GM23338 (cell line): Measurements from ENCODE around the gene LRTM2.

Source experiments
- CREB1 ChIP-seq: fragments of 250-450 bp; sonication (Bioruptor Pico); IDR thresholded peaks from 2 replicates; pipeline ENCODE4 v1.5.0; 2020; ENCODE audit warnings: low read depth, mild to moderate bottlenecking, moderate library complexity
- ETS1 ChIP-seq: IDR thresholded peaks from 2 replicates; pipeline ENCODE4 v1.6.1; 2016; ENCODE audit warnings: antibody characterized with exemption
- EZH2 ChIP-seq: fragments of 200-600 bp; sonication (generic); IDR thresholded peaks from one replicate; pipeline ENCODE4 v1.8.0; 2017; ENCODE audit warnings: antibody characterized with exemption, mild to moderate bottlenecking, low read depth; ENCODE audit not compliant: unreplicated experiment
- EZH2phosphoT487 ChIP-seq: fragments of 200-600 bp; sonication (generic); IDR thresholded peaks from one replicate; pipeline ENCODE4 v1.8.1; 2018; ENCODE audit warnings: antibody characterized with exemption; ENCODE audit not compliant: unreplicated experiment
- JUNB ChIP-seq: IDR thresholded peaks from one replicate; pipeline ENCODE4 v1.6.1; 2016; ENCODE audit warnings: antibody characterized with exemption; ENCODE audit not compliant: unreplicated experiment
- POLR2AphosphoS5 ChIP-seq: IDR thresholded peaks from 2 replicates; pipeline ENCODE4 v1.6.1; 2016; ENCODE audit warnings: antibody characterized with exemption, low read depth
- ZNF114 ChIP-seq: fragments of 250-450 bp; sonication (Bioruptor Pico); IDR thresholded peaks from 2 replicates; pipeline ENCODE4 v1.5.0; 2020; ENCODE audit warnings: mild to moderate bottlenecking, moderate library complexity
- ZNF331 ChIP-seq: fragments of 250-450 bp; sonication (Bioruptor Pico); IDR thresholded peaks from 2 replicates; pipeline ENCODE4 v1.5.0; 2020; ENCODE audit warnings: low read depth, mild to moderate bottlenecking, moderate library complexity
- TF ChIP-seq, protein P1 (sequence below), 2 experiments: fragments of 200-600 bp in 1 of 2; sonication (generic) in 1 of 2; conservative IDR thresholded peaks; 2 replicates each; pipeline versions ENCODE4 v1.5.1 to v1.6.1; 2016 to 2017; ENCODE audit warnings: antibody characterized with exemption in 2 of 2, low read depth in 2 of 2, mild to moderate bottlenecking in 2 of 2, moderate library complexity in 1 of 2
- TF ChIP-seq, protein P2 (sequence below): IDR thresholded peaks from one replicate; pipeline ENCODE4 v1.6.1; 2018; ENCODE audit warnings: antibody characterized with exemption; ENCODE audit not compliant: unreplicated experiment
- TF ChIP-seq, protein P3 (sequence below): fragments of 250-450 bp; sonication (Bioruptor Pico); IDR thresholded peaks from 2 replicates; pipeline ENCODE4 v1.5.0; 2020; ENCODE audit warnings: mild to moderate bottlenecking, moderate library complexity

DNA sequence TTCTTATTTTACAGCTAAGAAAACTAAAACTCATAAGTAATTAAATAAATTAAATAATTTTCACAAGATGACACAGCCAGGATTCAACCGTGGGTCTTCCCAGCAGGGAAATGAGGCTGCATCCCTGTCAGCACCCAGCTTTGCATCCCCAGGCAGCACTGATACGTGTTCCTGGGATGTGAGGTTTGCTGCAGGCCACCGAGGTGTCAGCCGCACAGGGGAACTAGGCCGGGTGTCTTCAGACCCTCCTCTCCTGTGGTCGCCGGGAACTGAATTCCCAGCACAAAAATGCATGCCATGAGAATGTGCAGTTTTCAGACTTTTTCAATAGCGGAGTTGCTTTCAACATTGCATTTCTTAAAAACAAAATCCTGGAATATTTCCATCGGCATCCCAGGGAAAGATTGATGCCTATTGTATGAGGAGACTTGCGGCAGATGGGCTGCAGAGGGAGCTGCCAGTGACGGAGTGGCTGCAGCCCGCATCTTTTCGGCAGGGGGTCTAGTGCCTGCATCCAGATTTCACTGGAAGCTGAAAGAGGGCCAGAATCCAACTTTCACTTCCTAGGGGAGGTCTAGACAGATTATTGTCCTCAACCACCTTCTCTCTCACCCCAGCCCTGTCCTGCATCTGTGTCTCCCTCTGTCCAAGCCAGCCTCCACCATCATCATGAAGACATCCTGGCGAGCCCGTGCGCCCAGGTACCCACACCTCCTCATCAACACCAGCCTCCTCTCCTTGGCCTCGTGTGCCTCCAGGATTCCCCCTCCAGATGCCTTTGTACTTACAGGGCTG is 12.6 kb downstream of the LRTM2 start:
- TF ChIP-seq, protein P1, sequence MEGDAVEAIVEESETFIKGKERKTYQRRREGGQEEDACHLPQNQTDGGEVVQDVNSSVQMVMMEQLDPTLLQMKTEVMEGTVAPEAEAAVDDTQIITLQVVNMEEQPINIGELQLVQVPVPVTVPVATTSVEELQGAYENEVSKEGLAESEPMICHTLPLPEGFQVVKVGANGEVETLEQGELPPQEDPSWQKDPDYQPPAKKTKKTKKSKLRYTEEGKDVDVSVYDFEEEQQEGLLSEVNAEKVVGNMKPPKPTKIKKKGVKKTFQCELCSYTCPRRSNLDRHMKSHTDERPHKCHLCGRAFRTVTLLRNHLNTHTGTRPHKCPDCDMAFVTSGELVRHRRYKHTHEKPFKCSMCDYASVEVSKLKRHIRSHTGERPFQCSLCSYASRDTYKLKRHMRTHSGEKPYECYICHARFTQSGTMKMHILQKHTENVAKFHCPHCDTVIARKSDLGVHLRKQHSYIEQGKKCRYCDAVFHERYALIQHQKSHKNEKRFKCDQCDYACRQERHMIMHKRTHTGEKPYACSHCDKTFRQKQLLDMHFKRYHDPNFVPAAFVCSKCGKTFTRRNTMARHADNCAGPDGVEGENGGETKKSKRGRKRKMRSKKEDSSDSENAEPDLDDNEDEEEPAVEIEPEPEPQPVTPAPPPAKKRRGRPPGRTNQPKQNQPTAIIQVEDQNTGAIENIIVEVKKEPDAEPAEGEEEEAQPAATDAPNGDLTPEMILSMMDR (conservative IDR thresholded peaks at IDR 0.05; ENCODE audit: low read depth in 2 of 2): peak in 1 of 2 experiments; percentile 16; a peak in 1 of 4 replicates
- TF ChIP-seq POLR2AphosphoS5 (no peak), EZH2phosphoT487 (no peak), EZH2 (no peak), JUNB (no peak), ETS1 (no peak), ZNF331 (CRISPR knock-in tag) (no peak), CREB1 (CRISPR knock-in tag) (no peak), ZNF114 (no peak)
- TF ChIP-seq, protein P2, sequence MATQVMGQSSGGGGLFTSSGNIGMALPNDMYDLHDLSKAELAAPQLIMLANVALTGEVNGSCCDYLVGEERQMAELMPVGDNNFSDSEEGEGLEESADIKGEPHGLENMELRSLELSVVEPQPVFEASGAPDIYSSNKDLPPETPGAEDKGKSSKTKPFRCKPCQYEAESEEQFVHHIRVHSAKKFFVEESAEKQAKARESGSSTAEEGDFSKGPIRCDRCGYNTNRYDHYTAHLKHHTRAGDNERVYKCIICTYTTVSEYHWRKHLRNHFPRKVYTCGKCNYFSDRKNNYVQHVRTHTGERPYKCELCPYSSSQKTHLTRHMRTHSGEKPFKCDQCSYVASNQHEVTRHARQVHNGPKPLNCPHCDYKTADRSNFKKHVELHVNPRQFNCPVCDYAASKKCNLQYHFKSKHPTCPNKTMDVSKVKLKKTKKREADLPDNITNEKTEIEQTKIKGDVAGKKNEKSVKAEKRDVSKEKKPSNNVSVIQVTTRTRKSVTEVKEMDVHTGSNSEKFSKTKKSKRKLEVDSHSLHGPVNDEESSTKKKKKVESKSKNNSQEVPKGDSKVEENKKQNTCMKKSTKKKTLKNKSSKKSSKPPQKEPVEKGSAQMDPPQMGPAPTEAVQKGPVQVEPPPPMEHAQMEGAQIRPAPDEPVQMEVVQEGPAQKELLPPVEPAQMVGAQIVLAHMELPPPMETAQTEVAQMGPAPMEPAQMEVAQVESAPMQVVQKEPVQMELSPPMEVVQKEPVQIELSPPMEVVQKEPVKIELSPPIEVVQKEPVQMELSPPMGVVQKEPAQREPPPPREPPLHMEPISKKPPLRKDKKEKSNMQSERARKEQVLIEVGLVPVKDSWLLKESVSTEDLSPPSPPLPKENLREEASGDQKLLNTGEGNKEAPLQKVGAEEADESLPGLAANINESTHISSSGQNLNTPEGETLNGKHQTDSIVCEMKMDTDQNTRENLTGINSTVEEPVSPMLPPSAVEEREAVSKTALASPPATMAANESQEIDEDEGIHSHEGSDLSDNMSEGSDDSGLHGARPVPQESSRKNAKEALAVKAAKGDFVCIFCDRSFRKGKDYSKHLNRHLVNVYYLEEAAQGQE: no peak
- TF ChIP-seq, protein P3, sequence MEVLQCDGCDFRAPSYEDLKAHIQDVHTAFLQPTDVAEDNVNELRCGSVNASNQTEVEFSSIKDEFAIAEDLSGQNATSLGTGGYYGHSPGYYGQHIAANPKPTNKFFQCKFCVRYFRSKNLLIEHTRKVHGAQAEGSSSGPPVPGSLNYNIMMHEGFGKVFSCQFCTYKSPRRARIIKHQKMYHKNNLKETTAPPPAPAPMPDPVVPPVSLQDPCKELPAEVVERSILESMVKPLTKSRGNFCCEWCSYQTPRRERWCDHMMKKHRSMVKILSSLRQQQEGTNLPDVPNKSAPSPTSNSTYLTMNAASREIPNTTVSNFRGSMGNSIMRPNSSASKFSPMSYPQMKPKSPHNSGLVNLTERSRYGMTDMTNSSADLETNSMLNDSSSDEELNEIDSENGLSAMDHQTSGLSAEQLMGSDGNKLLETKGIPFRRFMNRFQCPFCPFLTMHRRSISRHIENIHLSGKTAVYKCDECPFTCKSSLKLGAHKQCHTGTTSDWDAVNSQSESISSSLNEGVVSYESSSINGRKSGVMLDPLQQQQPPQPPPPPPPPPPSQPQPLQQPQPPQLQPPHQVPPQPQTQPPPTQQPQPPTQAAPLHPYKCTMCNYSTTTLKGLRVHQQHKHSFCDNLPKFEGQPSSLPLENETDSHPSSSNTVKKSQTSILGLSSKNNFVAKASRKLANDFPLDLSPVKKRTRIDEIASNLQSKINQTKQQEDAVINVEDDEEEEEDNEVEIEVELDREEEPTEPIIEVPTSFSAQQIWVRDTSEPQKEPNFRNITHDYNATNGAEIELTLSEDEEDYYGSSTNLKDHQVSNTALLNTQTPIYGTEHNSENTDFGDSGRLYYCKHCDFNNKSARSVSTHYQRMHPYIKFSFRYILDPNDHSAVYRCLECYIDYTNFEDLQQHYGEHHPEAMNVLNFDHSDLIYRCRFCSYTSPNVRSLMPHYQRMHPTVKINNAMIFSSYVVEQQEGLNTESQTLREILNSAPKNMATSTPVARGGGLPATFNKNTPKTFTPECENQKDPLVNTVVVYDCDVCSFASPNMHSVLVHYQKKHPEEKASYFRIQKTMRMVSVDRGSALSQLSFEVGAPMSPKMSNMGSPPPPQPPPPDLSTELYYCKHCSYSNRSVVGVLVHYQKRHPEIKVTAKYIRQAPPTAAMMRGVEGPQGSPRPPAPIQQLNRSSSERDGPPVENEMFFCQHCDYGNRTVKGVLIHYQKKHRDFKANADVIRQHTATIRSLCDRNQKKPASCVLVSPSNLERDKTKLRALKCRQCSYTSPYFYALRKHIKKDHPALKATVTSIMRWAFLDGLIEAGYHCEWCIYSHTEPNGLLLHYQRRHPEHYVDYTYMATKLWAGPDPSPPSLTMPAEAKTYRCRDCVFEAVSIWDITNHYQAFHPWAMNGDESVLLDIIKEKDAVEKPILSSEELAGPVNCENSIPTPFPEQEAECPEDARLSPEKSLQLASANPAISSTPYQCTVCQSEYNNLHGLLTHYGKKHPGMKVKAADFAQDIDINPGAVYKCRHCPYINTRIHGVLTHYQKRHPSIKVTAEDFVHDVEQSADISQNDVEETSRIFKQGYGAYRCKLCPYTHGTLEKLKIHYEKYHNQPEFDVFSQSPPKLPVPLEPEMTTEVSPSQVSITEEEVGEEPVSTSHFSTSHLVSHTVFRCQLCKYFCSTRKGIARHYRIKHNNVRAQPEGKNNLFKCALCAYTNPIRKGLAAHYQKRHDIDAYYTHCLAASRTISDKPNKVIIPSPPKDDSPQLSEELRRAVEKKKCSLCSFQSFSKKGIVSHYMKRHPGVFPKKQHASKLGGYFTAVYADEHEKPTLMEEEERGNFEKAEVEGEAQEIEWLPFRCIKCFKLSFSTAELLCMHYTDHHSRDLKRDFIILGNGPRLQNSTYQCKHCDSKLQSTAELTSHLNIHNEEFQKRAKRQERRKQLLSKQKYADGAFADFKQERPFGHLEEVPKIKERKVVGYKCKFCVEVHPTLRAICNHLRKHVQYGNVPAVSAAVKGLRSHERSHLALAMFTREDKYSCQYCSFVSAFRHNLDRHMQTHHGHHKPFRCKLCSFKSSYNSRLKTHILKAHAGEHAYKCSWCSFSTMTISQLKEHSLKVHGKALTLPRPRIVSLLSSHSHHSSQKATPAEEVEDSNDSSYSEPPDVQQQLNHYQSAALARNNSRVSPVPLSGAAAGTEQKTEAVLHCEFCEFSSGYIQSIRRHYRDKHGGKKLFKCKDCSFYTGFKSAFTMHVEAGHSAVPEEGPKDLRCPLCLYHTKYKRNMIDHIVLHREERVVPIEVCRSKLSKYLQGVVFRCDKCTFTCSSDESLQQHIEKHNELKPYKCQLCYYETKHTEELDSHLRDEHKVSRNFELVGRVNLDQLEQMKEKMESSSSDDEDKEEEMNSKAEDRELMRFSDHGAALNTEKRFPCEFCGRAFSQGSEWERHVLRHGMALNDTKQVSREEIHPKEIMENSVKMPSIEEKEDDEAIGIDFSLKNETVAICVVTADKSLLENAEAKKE (CRISPR knock-in tag): no peak
